ENCODE measurements around the gene C3orf20. TPM values are rescaled to one million over a fixed set of nuclear protein-coding genes. Genes with fewer than 3 reads are reported as not detected.

C3orf20 gene
- total RNA-seq, 2 experiments from 2014 or later = 0.12 to 0.17 TPM

Other genes starting within 250 kb of the C3orf20 start
- gene GRIP2, start 134.8 kb upstream of the C3orf20 start, total RNA-seq = not detected
- gene CCDC174, start 23.4 kb upstream of the C3orf20 start, total RNA-seq = 10 to 100 TPM; 16.1 to 20.7 TPM
- not detected for gene FGD5, start 143.8 kb downstream of the C3orf20 start, total RNA-seq

Data from activated naive CD4-positive, alpha-beta T cell treated with anti-CD3 and anti-CD28 coated beads for 36 hours (primary cell).